Measurements from ENCODE around the gene EHF. TPM values are rescaled to one million over a fixed set of nuclear protein-coding genes. Genes with fewer than 3 reads are reported as not detected.

EHF gene
- total RNA-seq, 1 donor from 2014 or later, result not detected

DNA sequence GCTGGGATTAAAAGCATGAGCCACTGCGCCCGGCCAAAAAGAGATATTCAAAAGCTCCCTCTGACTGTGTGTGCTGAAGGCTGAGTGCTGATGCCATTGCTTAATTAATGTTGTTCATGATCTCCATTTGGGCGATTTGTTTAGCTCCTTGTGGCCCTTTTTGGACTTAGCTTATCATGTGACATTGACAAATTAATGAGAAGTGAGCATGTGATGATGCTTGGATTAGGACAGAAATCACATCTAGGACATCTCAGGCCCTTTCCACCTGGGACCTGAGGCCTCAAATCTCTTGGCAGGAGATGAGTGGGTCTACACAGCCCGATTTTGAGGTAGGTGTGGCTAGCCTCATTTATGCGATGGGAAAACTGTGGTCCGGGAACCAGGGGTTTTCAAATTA lies 10.4 kb downstream of the EHF start:
- no peak overlapping the region for H3K4me3 Mint-ChIP-seq (ENCODE audit: unreplicated experiment)
- peaks cover 35% of the 10 kb centered on the region for H3K4me1 Mint-ChIP-seq (ENCODE audit: low read depth)
- peaks cover 8% of the 10 kb centered on the region for H3K27me3 Mint-ChIP-seq (ENCODE audit: low read depth)
- no peak for DNase-seq (ENCODE audit: low spot score)
- TF ChIP-seq CTCF (IDR thresholded peaks at IDR 0.05), result no peak
- H3K27ac Mint-ChIP-seq (ENCODE audit: unreplicated experiment), result no peak overlapping the region
- no peaks in the 10 kb centered on the region for H3K9me3 Mint-ChIP-seq (ENCODE audit: low read depth)
- H3K36me3 Mint-ChIP-seq (ENCODE audit: low read depth), result no peaks in the 10 kb centered on the region

- no peak for TF ChIP-seq CTCF (IDR thresholded peaks at IDR 0.05)
- DNase-seq (ENCODE audit: low spot score), result no peak
- H3K27me3 Mint-ChIP-seq (ENCODE audit: low read depth), result peaks cover 3% of the 10 kb centered on the region
- no peak overlapping the region for H3K4me3 Mint-ChIP-seq (ENCODE audit: unreplicated experiment)
- peaks cover 35% of the 10 kb centered on the region for H3K4me1 Mint-ChIP-seq (ENCODE audit: low read depth)
- no peaks in the 10 kb centered on the region for H3K36me3 Mint-ChIP-seq (ENCODE audit: low read depth)
- H3K27ac Mint-ChIP-seq (ENCODE audit: unreplicated experiment), result no peak overlapping the region
- no peaks in the 10 kb centered on the region for H3K9me3 Mint-ChIP-seq (ENCODE audit: low read depth)
Measured at GRCh38 chr11:34631737-34632104, 10.8 kb downstream of the EHF start.

GRCh38 chr11:34632105-34632791 lies 11.4 kb downstream of the EHF start:
- Mint-ChIP-seq H3K36me3 (ENCODE audit: low read depth) (no peaks in the 10 kb centered on the region), H3K27me3 (ENCODE audit: low read depth) (no peaks in the 10 kb centered on the region), H3K4me3 (ENCODE audit: unreplicated experiment) (no peak overlapping the region), H3K27ac (ENCODE audit: unreplicated experiment) (peak overlapping the region; percentile 28), H3K4me1 (ENCODE audit: low read depth) (peaks cover 35% of the 10 kb centered on the region), H3K9me3 (ENCODE audit: low read depth) (no peaks in the 10 kb centered on the region)
- no peak for TF ChIP-seq CTCF (IDR thresholded peaks at IDR 0.05)
- no peak for DNase-seq (ENCODE audit: low spot score)

- Mint-ChIP-seq H3K4me1 (ENCODE audit: low read depth) (peaks cover 35% of the 10 kb centered on the region), H3K9me3 (ENCODE audit: low read depth) (no peaks in the 10 kb centered on the region), H3K4me3 (ENCODE audit: unreplicated experiment) (no peak overlapping the region), H3K27ac (ENCODE audit: unreplicated experiment) (no peak overlapping the region), H3K27me3 (ENCODE audit: low read depth) (no peaks in the 10 kb centered on the region), H3K36me3 (ENCODE audit: low read depth) (no peaks in the 10 kb centered on the region)
- no peak for TF ChIP-seq CTCF (IDR thresholded peaks at IDR 0.05)
- DNase-seq (ENCODE audit: low spot score), result no peak
Measured at GRCh38 chr11:34633640-34633989, 12.7 kb downstream of the EHF start.

DNA sequence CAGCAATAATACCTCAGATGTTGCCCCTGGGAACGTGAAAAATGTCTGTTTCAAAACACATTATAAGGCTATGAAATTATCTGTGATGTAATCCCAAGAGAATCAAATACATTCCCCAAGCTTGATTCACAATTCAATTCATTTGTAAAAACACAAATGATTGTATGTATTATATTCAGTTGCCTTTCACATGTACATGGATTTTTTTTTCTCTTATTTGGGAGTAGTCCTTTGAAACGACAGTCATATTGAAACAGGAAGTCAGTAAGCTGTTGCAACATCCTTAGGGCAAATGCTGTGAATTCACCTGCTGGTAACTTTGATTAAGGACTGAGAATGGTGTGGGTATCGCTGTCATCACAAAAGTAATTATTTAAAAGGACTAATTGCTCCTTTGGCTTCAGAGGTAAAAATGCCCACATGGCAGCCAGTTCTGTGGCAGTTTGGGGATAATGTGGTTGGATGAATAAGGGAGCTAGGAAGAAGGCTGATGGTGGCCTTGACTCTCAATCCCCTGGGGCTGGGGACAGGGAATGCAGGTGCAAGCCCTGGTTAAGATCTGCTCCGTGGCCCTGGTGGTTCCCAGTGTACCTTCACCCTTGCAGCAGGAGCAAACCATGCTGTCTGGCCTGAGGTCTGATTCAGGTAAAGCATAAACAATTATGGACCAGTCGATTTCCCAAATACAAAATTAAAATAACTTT lies 13.2 kb downstream of the EHF start:
- Mint-ChIP-seq H3K4me3 (ENCODE audit: unreplicated experiment) (no peak overlapping the region), H3K4me1 (ENCODE audit: low read depth) (peaks cover 35% of the 10 kb centered on the region), H3K27me3 (ENCODE audit: low read depth) (no peaks in the 10 kb centered on the region), H3K36me3 (ENCODE audit: low read depth) (no peaks in the 10 kb centered on the region), H3K27ac (ENCODE audit: unreplicated experiment) (no peak overlapping the region), H3K9me3 (ENCODE audit: low read depth) (no peaks in the 10 kb centered on the region)
- DNase-seq (ENCODE audit: low spot score), result no peak
- no peak for TF ChIP-seq CTCF (IDR thresholded peaks at IDR 0.05)

Measured in chondrocyte (in vitro differentiated cells).